ENCODE measurements around the gene SOS1.
"Not testable (repeated sequence)": the region's sequence is repeated elsewhere in the genome, so short reads cannot be mapped to it uniquely, and the experiment has no call there.

Gene SOS1

GRCh38 chr2:38940746-38941145 lies 180.1 kb downstream of the SOS1 start:
- no peak overlapping the region for H3K4me3 ChIP-seq (ENCODE audit: low read length)
- no peak for TF ChIP-seq ZNF274 (IDR thresholded peaks at IDR 0.05; ENCODE audit: low read depth, low read length)

GRCh38 chr2:38937548-38937947 lies 183.3 kb downstream of the SOS1 start:
- no peak for TF ChIP-seq ZNF274 (IDR thresholded peaks at IDR 0.05; ENCODE audit: low read depth, low read length)
- no peak overlapping the region for H3K4me3 ChIP-seq (ENCODE audit: low read length)

- not testable (repeated sequence) for H3K4me3 ChIP-seq (ENCODE audit: low read length)
These were observed 184.3 kb downstream of the SOS1 start for GRCh38 chr2:38936516-38936915.

- no peak overlapping the region for H3K4me3 ChIP-seq (ENCODE audit: low read length)
These were observed 185.2 kb downstream of the SOS1 start for GRCh38 chr2:38935568-38936172.

GRCh38 chr2:38934742-38935141 lies 186.1 kb downstream of the SOS1 start:
- TF ChIP-seq ZNF274 (IDR thresholded peaks at IDR 0.05; ENCODE audit: low read depth, low read length): no peak
- H3K4me3 ChIP-seq (ENCODE audit: low read length): no peak overlapping the region

More at GRCh38 chr2:38935568-38936172, 185.2 kb downstream of the SOS1 start:
- TF ChIP-seq ZNF274 (IDR thresholded peaks at IDR 0.05; ENCODE audit: low read depth, low read length): no peak

- no peak for TF ChIP-seq ZNF274 (IDR thresholded peaks at IDR 0.05; ENCODE audit: low read depth, low read length)
- H3K4me3 ChIP-seq (ENCODE audit: low read length): no peak overlapping the region
These were observed 187.2 kb downstream of the SOS1 start for GRCh38 chr2:38933653-38934052.

- no peak for TF ChIP-seq ZNF274 (IDR thresholded peaks at IDR 0.05; ENCODE audit: low read depth, low read length)
- H3K4me3 ChIP-seq (ENCODE audit: low read length): no peak overlapping the region
These were observed 188.3 kb downstream of the SOS1 start for GRCh38 chr2:38932586-38932985.

All from GM08714 (cell line).